ENCODE measurements around the gene CD58. TPM values are rescaled to one million over a fixed set of nuclear protein-coding genes. Genes with fewer than 3 reads are reported as not detected.
"Not testable (repeated sequence)": the region's sequence is repeated elsewhere in the genome, so short reads cannot be mapped to it uniquely, and the experiment has no call there.

CD58 gene
- total RNA-seq, 1 experiment from 2014 or later, result 8.0 TPM

DNA sequence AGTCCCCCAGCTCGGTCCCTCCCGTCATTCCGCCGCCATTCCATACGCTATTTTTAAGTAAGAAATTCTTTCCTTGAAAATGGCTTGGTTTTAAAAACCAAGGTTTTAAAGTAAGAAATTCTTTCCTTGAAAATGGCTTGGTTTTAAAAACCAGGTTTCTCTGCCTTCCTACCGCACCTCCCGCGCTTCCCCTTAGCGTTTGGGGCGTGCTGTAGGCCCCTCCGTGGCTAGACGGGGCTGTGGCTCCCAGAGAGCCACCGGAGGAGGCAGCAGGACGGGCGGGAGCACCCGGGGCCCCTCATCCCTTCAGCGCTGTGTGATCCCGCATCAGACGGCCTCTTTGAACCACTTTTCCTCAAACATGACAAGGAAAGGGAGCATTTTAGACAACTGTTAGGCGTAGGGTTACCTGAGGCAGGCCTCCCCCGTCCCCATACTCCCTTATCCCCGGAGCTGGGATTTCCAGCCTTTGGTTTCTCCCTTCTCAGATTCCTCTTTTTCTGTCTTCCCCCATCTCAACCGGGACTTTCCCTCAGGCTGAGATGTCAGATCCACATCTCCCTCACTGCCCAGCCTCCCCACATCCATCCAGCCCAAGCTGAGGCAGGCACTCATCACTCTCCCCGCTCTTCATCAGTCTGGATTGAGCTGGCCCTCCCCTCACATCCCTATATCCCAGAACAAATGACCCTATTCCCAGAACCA, 541 bp upstream of the CD58 start:
- DNase-seq (ENCODE audit: low spot score), result no peak

DNA sequence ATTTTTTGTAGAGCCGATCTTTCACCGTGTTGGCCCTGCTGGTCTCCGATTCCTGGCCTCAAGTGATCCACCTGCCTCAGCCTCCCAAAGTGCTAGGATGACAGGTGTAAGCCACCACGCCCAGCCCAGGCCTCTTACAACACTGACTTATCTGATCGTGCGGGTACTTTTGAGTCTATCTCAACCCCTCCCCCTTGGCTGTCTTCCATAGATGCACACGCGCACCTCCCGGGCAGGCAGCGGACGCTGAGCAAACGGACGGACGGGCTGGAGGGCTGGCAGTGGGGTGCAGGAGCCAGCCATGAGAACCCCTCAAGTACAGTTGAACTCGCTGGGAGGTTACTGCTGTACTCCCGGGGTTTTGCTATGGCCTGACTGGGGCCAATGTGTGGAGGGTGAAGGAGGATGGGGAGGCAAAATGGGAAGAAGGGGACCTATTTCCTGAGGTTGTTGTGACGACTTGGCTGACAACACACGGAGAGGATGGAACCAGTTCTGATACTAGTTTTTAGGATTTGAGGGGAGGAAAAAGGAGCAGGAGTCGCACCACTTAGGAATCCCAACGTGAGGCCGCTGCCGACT, 959 bp downstream of the CD58 start:
- DNase-seq (ENCODE audit: low spot score), result peak; percentile 61

- no peak for DNase-seq (ENCODE audit: low spot score)
Measured at GRCh38 chr1:116569381-116569670, 1.5 kb downstream of the CD58 start.

DNA sequence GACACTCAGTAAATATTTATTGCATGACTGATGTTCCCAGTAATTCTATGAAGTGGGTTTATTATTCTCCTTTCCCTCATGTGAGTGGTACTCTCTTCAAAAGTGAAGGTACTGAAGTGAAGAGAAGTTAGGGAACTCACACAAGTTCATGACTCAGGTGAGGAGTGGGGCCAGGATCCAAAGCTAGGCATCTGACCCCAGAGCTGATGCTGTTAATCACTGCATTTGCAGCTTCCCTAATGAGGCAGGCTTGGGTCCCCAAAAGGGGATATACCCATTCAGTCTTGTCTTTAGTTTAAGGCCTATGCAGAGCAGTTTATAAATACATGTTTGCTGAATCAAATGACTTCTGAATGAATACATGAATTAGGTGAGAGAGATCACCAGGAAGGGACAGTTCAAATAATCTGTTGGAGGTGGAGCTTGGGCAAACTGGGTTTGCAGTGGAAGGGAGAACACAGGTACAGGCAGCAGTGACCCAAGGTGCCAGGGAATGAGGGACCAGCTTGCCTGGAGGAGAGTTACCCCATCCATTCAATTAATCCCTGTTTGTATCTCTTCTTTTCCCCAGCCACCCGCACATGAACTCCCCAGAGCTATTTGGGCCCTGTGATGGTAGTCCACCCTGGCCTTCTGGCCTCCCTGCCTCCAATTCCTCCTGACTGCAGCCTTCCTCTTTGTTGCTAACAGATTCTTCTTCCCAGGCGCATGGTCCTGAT, 2.0 kb downstream of the CD58 start:
- DNase-seq (ENCODE audit: low spot score), result no peak

DNA sequence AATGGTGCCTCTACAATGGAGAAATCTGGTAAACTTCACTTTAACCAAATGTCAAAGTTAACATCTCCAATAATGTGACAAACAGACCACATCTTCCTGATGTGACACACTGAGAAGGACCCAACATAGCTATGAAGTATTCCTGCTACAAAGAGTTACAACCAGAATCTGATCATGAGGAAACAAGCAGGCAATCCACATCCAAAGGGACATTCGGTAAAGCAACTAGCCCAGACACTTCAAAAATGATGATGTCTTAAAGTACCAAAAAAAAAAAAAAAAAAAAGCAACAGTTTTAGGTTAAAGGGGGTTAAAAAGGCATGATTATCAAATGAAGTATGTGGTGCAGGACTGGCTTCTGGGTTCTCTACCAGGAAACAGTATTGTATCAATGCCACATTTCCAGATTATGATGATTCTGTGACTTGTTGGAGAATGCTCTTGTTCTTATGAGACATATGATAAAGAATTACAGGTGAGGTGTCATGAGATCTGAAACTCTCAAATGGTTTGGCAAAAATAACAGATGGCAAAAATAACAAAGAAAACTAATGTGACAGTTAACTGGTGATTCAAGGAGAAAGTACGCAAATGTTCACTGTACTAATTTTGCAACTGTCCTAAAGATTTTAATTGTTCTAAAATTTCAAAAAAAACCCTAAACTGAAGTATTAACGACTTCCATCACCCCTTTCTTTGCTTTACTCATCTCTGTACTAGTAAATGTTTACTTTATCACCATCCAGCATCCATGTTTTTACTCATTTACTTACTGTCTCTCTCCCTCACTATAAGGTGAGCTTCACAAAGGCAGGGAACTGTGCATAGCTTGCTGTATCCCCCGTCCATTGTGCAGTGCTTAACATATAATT, 2.8 kb downstream of the CD58 start:
- DNase-seq (ENCODE audit: low spot score), result no peak

- no peak for DNase-seq (ENCODE audit: low spot score)
Measured at GRCh38 chr1:116565222-116565621, 5.6 kb downstream of the CD58 start.

DNA sequence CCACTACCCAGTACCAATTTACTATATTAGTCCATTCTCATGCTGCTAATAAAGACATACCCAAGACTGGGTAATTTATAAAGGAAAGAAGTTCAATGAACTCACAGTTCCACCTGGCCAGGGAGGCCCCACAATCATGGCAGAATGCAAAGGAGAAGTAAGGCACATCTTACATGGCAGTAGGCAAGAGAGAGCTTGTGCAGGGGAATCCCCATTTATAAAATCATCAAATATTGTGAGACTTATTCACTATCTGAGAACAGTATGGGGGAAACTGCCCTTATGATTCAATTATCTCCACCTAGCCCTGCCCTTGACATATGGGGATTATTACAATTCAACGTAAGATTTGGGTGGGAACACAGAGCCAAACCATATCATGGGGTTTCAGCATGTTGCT, 6.4 kb downstream of the CD58 start:
- DNase-seq (ENCODE audit: low spot score), result no peak

GRCh38 chr1:116562465-116562864, 8.4 kb downstream of the CD58 start:
- DNase-seq (ENCODE audit: low spot score), result not testable (repeated sequence)

GRCh38 chr1:116561563-116561962, 9.3 kb downstream of the CD58 start:
- no peak for DNase-seq (ENCODE audit: low spot score)

DNA sequence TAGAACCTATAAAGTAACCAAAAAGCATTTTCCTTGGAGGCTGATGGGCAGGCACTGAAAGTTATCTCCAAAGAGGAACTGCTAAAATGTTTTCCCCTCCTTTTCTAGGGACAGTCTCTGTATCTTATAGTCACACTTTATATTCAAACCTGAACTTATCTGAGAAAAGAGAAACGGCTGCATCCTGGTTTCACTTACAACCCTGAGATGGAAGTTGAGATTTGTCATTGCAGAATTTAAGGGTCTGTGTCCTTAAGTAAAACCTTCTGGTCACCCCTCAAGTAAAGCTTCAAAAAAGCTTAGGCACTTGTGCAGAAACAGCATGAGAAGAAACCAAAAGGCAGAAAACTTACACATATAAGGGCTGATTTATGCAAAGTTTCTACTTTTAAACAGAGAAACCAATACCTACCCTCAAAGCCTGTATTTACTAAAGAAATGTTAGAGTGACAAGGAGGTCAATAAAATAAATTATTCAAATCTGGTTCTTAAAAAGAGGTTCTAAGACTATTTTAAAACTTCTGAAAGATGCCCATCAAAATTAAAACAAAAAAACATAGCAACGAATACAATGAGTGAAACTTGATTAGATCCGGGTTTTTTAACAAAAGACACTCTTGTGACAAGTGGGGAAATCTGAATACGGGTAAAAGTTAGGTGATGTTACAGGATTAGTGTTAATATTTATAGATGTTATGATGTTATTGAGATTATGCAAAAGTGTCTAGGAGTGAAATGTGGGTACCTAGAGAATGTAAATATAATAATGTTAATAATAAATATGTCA, 9.9 kb downstream of the CD58 start:
- no peak for DNase-seq (ENCODE audit: low spot score)

DNA sequence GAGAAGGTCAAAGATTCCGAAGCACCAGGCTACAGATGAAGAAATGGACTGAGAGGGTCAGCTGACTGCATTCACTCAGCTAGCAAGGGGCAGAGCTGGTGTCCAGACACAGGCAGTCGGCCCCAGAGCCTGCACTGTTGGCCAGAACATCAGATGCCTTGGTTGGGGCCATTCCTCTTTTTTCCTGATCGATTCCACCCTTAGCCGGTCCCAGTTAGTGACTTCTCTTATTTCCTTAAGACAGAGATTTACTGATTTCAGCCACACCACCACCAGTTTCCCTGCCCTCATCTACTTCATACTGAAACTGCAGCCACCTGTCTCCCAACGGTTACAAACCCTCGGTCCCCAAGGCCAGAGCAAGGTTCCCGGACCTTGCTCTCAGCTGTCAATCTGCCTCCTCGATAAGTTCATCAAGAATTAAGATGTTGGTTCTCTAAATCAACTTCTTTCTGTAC, 11.5 kb downstream of the CD58 start:
- no peak for DNase-seq (ENCODE audit: low spot score)

DNA sequence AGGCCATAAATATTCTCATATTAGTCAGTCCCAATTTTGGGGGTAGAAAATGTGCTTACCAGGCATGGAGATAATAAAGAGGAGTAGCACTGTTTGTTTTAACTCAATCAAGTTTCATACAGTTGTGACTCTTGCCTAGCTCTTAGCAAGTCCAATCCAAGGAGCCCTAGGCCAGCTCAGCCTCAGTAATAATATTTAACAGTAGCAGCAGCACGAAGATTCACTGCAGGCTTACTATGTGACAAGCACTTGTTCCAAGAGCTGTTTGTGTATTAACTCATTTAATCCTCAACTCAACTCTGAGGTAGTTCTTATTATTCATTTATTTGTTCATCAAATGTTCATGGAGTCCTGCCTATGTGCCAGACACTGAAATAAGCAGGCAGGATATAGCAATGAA, 12.3 kb downstream of the CD58 start:
- no peak for DNase-seq (ENCODE audit: low spot score)

- DNase-seq (ENCODE audit: low spot score), result no peak
Measured at GRCh38 chr1:116558140-116558549, 12.7 kb downstream of the CD58 start.

DNA sequence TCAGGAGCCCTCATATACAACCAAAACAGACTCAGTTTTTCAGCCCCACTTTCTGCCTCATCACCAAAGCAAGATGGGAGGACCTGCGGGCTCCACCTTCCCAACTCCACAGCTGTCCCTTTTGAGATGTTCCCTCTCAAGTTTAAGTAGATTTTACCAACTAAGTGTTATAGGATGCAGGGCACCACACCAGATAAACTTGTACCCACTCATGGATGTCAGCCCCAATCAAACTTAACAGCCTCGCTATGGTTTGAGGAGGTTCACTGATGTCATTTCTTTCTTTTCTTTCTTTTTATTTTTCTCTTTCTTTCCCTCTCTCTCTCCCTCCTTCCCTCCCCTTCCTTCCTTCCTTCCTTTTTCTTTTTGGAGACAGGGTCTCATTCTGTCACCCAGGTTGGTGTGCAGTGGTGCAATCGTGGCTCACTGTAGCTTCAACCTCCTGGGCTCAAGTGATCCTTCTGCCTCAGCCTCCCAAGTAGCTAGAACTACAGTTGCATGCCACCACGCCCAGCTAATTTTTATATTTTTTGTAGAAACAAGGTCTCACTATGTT, 13.4 kb downstream of the CD58 start:
- no peak for DNase-seq (ENCODE audit: low spot score)

DNA sequence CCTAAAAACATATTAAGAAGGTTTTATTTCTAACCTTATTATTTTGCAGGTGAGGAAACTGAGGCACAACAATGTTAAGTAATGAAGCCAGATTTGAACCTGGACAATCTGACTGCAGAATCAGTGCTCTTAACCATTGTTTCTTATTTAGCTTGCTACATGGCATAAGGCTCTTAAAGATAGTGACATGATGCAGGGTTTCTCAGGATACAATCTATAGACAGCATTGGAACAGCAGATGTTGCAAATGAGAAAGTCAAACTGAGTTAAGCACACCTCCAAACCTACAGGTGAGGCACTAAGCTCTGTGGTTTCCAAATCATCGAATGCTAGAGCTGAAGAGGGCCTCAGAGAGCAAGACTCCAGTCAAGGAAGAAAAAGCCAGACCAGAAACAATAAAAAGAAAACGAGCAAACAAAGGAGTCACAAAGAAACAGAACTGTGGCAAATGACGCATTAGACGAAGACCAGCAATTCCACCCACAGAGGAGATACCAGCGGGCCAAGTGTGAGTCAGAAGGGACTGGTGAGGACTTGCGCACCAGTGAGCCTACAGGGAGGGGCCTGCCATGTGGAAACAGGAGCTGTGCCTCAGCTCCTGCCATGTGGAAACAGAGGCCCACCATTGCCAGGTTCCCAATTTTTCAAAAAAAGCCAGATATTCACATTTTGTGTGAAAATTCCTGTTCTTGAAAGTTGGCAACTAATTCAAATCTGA, 14.4 kb downstream of the CD58 start:
- DNase-seq (ENCODE audit: low spot score), result peak; percentile 85

GRCh38 chr1:116554924-116555323, 15.9 kb downstream of the CD58 start:
- DNase-seq (ENCODE audit: low spot score), result no peak

DNA sequence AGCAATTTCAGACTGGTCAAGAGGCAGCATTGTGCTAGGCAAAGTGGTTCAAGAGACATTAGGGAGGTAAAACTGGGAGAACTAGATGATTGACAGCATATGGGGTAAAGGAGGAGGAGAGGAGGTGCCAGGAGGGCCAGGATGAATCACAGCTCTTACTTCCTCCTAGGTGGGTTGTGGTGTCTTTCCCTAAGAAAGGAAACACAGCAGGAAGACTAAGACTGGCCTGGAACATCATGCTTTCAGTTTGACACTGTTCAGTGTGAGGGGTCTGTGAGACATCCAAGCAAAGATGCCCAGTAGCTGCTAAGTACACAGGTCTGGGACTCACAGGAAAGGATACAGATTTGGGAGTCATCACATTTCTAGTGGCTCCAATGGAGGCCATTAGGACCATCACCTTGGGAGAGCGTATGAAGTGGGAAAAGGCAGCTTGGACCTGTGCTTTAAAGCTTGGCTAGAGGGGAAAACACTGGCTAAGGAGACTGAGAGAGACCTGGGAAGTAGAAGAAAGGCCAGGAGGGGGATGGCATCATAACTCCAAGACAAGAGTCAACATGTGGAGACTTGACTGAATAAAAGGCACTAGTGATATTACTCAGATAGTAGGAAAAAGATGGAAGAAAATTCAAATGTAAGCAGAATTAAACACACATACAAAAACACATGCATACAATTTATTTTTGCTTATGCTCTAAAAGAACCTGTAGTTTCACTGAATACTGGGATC, 17.3 kb downstream of the CD58 start:
- DNase-seq (ENCODE audit: low spot score), result peak; percentile 56

GRCh38 chr1:116546354-116546977, 24.4 kb downstream of the CD58 start:
- no peak for DNase-seq (ENCODE audit: low spot score)

- no peak for DNase-seq (ENCODE audit: low spot score)
Measured at GRCh38 chr1:116545359-116545705, 25.5 kb downstream of the CD58 start.
